GM23338 (cell line): ENCODE measurements around the gene COMP. TPM values are rescaled to one million over a fixed set of nuclear protein-coding genes. Genes with fewer than 3 reads are reported as not detected.

ENCODE experiments used
- ATAC-seq: fragments of 200-7000 bp; cut with Tn5 transposase; 3 replicates; pipeline ENCODE4 v1.9.1; 2020
- DNase-seq: peaks from one replicate; pipeline ENCODE4 v3.0.0-alpha.2; 2015; ENCODE audit warnings: low spot score
- H2AFZ ChIP-seq: fragments of 200-600 bp; sonication (generic); 2 replicates; pipeline ENCODE4 v1.8.0; 2016; ENCODE audit warnings: antibody characterized with exemption, mild to moderate bottlenecking, moderate library complexity
- H3F3A ChIP-seq: fragments of 200-600 bp; sonication (generic); replicated peaks from 2 replicates; pipeline ENCODE4 v1.8.0; 2017; ENCODE audit warnings: antibody characterized with exemption, mixed run types, low read depth
- H3K27ac ChIP-seq: fragments of 200-600 bp; sonication (generic); 2 replicates; pipeline ENCODE4 v1.6.1; 2016; ENCODE audit warnings: low read depth
- H3K27me3 ChIP-seq: fragments of 200-600 bp; sonication (generic); 2 replicates; pipeline ENCODE4 v1.8.0; 2016; ENCODE audit warnings: mild to moderate bottlenecking, mixed run types, moderate library complexity; ENCODE audit not compliant: insufficient read depth
- H3K36me3 ChIP-seq: fragments of 200-600 bp; sonication (generic); 2 replicates; pipeline ENCODE4 v1.8.0; 2016; ENCODE audit warnings: mild to moderate bottlenecking; ENCODE audit not compliant: insufficient read depth
- H3K4me1 ChIP-seq: fragments of 200-600 bp; sonication (generic); 2 replicates; pipeline ENCODE4 v1.8.0; 2016; ENCODE audit warnings: mild to moderate bottlenecking, moderate library complexity; ENCODE audit not compliant: insufficient read depth
- H3K4me2 ChIP-seq: fragments of 200-600 bp; sonication (generic); 2 replicates; pipeline ENCODE4 v1.7.1; 2017; ENCODE audit warnings: mixed run types
- H3K4me3 ChIP-seq: fragments of 200-600 bp; sonication (generic); 2 replicates; pipeline ENCODE4 v1.6.1; 2016; ENCODE audit warnings: mixed run types
- H3K79me2 ChIP-seq: fragments of 200-600 bp; sonication (generic); replicated peaks from 2 replicates; pipeline ENCODE4 v1.8.0; 2017; ENCODE audit warnings: mild to moderate bottlenecking; ENCODE audit not compliant: insufficient read depth
- H3K9me2 ChIP-seq: fragments of 200-600 bp; sonication (generic); 2 replicates; pipeline ENCODE4 v1.8.0; 2017; ENCODE audit not compliant: insufficient read depth
- H4K20me1 ChIP-seq: fragments of 200-600 bp; sonication (generic); replicated peaks from 2 replicates; pipeline ENCODE4 v1.8.0; 2017; ENCODE audit warnings: mild to moderate bottlenecking; ENCODE audit not compliant: insufficient read depth
- H3K27ac Mint-ChIP-seq: 2 replicates; pipeline ENCODE4 v1.8.0; 2020; ENCODE audit warnings: inconsistent platforms, mild to moderate bottlenecking, moderate library complexity, mixed read lengths
- H3K27me3 Mint-ChIP-seq: 3 replicates; pipeline ENCODE4 v1.8.0; 2022; ENCODE audit warnings: low read depth, mild to moderate bottlenecking, moderate library complexity, mixed read lengths, inconsistent platforms; ENCODE audit not compliant: insufficient read depth, poor library complexity
- H3K36me3 Mint-ChIP-seq: 3 replicates; pipeline ENCODE4 v1.8.0; 2021; ENCODE audit warnings: low read depth, mild to moderate bottlenecking, inconsistent platforms, moderate library complexity, mixed read lengths
- H3K4me1 Mint-ChIP-seq: 3 replicates; pipeline ENCODE4 v1.8.0; 2020; ENCODE audit warnings: mild to moderate bottlenecking, inconsistent platforms, mixed read lengths
- H3K4me3 Mint-ChIP-seq: 3 replicates; pipeline ENCODE4 v1.8.0; 2021; ENCODE audit warnings: moderate library complexity, mild to moderate bottlenecking, inconsistent platforms, mixed read lengths
- H3K9me3 Mint-ChIP-seq: 3 replicates; pipeline ENCODE4 v1.8.0; 2020; ENCODE audit warnings: moderate library complexity, mild to moderate bottlenecking, inconsistent platforms, mixed read lengths
- CREB1 ChIP-seq: fragments of 250-450 bp; sonication (Bioruptor Pico); IDR thresholded peaks from 2 replicates; pipeline ENCODE4 v1.5.0; 2020; ENCODE audit warnings: low read depth, mild to moderate bottlenecking, moderate library complexity
- CTCF ChIP-seq, 2 experiments: fragments of 200-600 bp in 1 of 2; sonication (generic) in 1 of 2; conservative IDR thresholded peaks; 2 replicates each; pipeline versions ENCODE4 v1.5.1 to v1.6.1; 2016 to 2017; ENCODE audit warnings: antibody characterized with exemption in 2 of 2, low read depth in 2 of 2, mild to moderate bottlenecking in 2 of 2, moderate library complexity in 1 of 2
- ETS1 ChIP-seq: IDR thresholded peaks from 2 replicates; pipeline ENCODE4 v1.6.1; 2016; ENCODE audit warnings: antibody characterized with exemption
- EZH2 ChIP-seq: fragments of 200-600 bp; sonication (generic); IDR thresholded peaks from one replicate; pipeline ENCODE4 v1.8.0; 2017; ENCODE audit warnings: antibody characterized with exemption, mild to moderate bottlenecking, low read depth; ENCODE audit not compliant: unreplicated experiment
- EZH2phosphoT487 ChIP-seq: fragments of 200-600 bp; sonication (generic); IDR thresholded peaks from one replicate; pipeline ENCODE4 v1.8.1; 2018; ENCODE audit warnings: antibody characterized with exemption; ENCODE audit not compliant: unreplicated experiment
- JUNB ChIP-seq: IDR thresholded peaks from one replicate; pipeline ENCODE4 v1.6.1; 2016; ENCODE audit warnings: antibody characterized with exemption; ENCODE audit not compliant: unreplicated experiment
- NANOG ChIP-seq: IDR thresholded peaks from 2 replicates; pipeline ENCODE4 v1.6.1; 2016; ENCODE audit warnings: antibody characterized with exemption, borderline replicate concordance
- POLR2AphosphoS5 ChIP-seq: IDR thresholded peaks from 2 replicates; pipeline ENCODE4 v1.6.1; 2016; ENCODE audit warnings: antibody characterized with exemption, low read depth
- REST ChIP-seq: IDR thresholded peaks from one replicate; pipeline ENCODE4 v1.6.1; 2018; ENCODE audit warnings: antibody characterized with exemption; ENCODE audit not compliant: unreplicated experiment
- STAT1 ChIP-seq: IDR thresholded peaks from one replicate; pipeline ENCODE4 v1.6.1; 2016; ENCODE audit warnings: antibody characterized with exemption; ENCODE audit not compliant: unreplicated experiment
- ZNF114 ChIP-seq: fragments of 250-450 bp; sonication (Bioruptor Pico); IDR thresholded peaks from 2 replicates; pipeline ENCODE4 v1.5.0; 2020; ENCODE audit warnings: mild to moderate bottlenecking, moderate library complexity
- ZNF331 ChIP-seq: fragments of 250-450 bp; sonication (Bioruptor Pico); IDR thresholded peaks from 2 replicates; pipeline ENCODE4 v1.5.0; 2020; ENCODE audit warnings: low read depth, mild to moderate bottlenecking, moderate library complexity
- ZNF462 ChIP-seq: fragments of 250-450 bp; sonication (Bioruptor Pico); IDR thresholded peaks from 2 replicates; pipeline ENCODE4 v1.5.0; 2020; ENCODE audit warnings: mild to moderate bottlenecking, moderate library complexity
- polyA plus RNA-seq: library from polyadenylated mRNA; unstranded; fragments of >200 nt; fragmentation: Nextera tagmentation; extraction: Ambion mirVana; gene quantifications from 2 replicates; pipeline ENCODE4 v1.2.1, GENCODE V29; 2016
- total RNA-seq: library from RNA; depleted of rRNA; stranded (reverse); fragments of >200 nt; shearing (Covaris generic); gene quantifications from 2 replicates; pipeline ENCODE4 v1.2.3, GENCODE V29; 2014

The COMP gene
- total and polyA plus RNA-seq, 2 experiments from 2014 or later: 0.58 to 0.63 TPM

- H3K27ac ChIP-seq: no peak overlapping the region
- no peak for TF ChIP-seq NANOG
- TF ChIP-seq ETS1: no peak
- TF ChIP-seq JUNB: no peak
- no peak for TF ChIP-seq ZNF331
- TF ChIP-seq REST: no peak
- no peak for TF ChIP-seq EZH2phosphoT487
- no peak for TF ChIP-seq EZH2
- TF ChIP-seq CREB1 (CRISPR knock-in tag): no peak
- TF ChIP-seq ZNF462 (CRISPR knock-in tag): no peak
- TF ChIP-seq ZNF114 (CRISPR knock-in tag): no peak
- no peak for TF ChIP-seq STAT1
- no peak for TF ChIP-seq POLR2AphosphoS5
- no peak for TF ChIP-seq CTCF (conservative IDR thresholded peaks at IDR 0.05; ENCODE audit: low read depth in 2 of 2)
- H3K4me3 ChIP-seq: no peak overlapping the region
- Mint-ChIP-seq H3K4me3 (no peak overlapping the region), H3K27me3 (peaks cover 5% of the 10 kb centered on the region), H3K9me3 (no peaks in the 10 kb centered on the region), H3K27ac (no peak overlapping the region), H3K36me3 (no peaks in the 10 kb centered on the region; the same call in 2 of the 3 replicates), H3K4me1 (no peaks in the 10 kb centered on the region)
- H3K9me2 ChIP-seq: no peaks in the 10 kb centered on the region
- H2AFZ ChIP-seq: no peak overlapping the region
- H3F3A ChIP-seq: no peaks in the 10 kb centered on the region
- no peaks in the 10 kb centered on the region for H3K27me3 ChIP-seq
- no peaks in the 10 kb centered on the region for H3K79me2 ChIP-seq
- no peak overlapping the region for H3K4me2 ChIP-seq
- H3K4me1 ChIP-seq: no peaks in the 10 kb centered on the region
- no peak for ATAC-seq
- H3K36me3 ChIP-seq: no peaks in the 10 kb centered on the region
- DNase-seq: no peak
- no peaks in the 10 kb centered on the region; the same call in 1 of the 2 replicates for H4K20me1 ChIP-seq
Measured at GRCh38 chr19:18736415-18737336, 54.4 kb downstream of the COMP start.
